GM21717 (cell line): Measurements from ENCODE around the gene PPP2R2C.

Source experiments
- ATAC-seq: cut with Tn5 transposase; IDR thresholded peaks from one replicate; pipeline ENCODE4 v1.9.1; 2021; ENCODE audit warnings: mild to moderate bottlenecking, moderate library complexity; ENCODE audit not compliant: unreplicated experiment

Gene PPP2R2C

DNA sequence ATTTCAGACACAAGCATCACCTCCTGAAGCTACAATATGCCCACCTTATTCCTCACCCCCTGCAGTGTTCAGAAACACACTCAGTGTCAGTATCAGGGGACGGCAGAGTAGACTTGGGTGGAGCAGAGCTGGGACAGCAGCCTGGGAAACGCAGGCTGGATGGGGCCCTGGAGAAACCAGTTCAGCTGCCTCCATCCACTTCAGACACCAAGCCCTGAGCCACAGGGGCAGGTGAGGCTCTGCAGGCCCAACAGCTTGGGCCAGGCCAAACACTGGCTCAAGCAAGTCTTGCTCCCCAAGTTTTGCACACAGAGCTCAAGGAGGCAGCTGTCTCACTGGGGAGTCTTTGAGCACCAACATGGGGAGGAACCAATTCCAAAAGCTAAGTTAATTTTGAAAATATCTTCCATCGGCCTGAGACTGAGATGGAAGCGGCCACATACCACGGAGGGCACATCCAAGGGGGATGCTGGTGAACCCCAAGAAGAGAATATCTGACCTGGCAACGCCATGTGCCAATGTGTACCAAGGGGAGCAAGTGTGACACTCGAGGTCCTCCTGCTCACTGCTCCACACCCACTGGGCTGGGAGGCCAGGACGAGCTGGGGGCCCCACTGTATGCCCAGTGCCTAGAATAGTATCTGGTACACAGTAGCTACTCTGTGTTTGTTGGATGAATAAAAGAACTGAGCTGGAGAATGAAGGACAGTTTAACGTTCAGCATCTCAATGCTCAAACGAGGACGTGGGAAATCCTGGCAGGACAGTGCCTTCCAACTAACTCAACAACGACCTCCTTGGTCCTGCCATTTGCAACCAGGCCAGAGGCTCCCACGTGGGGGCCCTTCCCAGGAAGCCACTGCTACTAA is 45.6 kb downstream of the PPP2R2C start:
- no peak for ATAC-seq

GRCh38 chr4:6425911-6426310 is 46.5 kb downstream of the PPP2R2C start:
- no peak for ATAC-seq

- ATAC-seq, result no peak
Observed at GRCh38 chr4:6425336-6425735, 47.1 kb downstream of the PPP2R2C start.

DNA sequence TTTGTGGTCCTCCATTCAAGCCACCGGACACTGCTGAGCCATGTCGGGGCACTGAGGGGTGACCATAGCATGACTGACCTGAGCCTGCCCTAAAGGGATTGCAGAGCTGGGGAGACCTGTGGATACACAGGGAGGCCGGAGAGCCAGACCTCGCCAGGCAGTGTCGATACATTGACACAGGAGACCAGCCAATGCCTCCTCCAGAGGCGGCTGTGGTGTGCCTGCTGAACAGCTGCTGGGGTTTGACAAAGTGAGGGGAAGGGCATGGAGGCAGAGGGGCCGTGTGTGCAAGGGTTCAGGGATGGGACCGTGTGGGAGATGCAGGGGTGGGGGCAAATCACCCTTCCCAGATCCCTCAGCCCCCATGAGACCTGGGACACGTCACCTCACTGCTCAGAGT is 48.0 kb downstream of the PPP2R2C start:
- ATAC-seq, result no peak

GRCh38 chr4:6423575-6423974 is 48.8 kb downstream of the PPP2R2C start:
- ATAC-seq, result peak; percentile 92

DNA sequence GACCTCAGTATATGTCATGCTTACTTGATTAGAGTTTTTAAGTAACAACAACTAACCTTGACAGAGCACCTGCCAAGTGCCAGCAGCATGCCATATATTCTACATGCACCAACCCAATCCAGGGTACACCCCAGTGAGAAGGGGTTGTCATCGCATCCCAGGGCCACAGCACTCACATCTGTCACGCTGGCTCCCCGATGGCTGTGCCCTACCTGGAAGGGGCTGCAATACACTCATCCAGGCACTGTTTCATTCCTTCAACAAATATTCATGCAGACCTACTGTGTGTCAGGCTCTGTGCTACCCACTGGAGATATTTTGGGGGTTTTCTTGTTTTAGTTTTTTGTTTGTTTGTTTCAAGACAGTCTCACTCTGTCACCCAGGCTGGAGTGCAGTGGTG is 49.5 kb downstream of the PPP2R2C start:
- no peak for ATAC-seq

- no peak for ATAC-seq
Observed at GRCh38 chr4:6422105-6422504, 50.3 kb downstream of the PPP2R2C start.

- no peak for ATAC-seq
Observed at GRCh38 chr4:6421397-6421796, 51.0 kb downstream of the PPP2R2C start.

DNA sequence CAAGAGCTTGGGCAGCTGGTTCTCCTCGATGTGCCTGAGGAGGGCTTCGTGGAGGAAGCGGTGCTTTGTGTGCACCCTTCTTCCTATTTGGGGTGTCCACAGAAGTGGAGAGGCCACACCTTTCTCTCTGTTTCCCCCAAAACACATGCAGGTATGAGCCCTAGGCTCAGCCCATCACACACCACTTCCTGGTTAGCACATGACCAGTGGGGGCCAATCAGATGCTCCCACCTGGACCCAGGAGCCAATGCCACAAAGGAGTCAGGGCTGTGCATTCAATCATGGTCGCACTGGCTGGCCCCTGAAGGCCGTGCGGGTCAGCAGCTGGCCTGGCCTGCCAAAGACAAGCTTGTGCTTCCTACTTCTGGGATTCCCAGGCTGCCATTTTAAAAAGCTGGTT is 51.4 kb downstream of the PPP2R2C start:
- no peak for ATAC-seq

DNA sequence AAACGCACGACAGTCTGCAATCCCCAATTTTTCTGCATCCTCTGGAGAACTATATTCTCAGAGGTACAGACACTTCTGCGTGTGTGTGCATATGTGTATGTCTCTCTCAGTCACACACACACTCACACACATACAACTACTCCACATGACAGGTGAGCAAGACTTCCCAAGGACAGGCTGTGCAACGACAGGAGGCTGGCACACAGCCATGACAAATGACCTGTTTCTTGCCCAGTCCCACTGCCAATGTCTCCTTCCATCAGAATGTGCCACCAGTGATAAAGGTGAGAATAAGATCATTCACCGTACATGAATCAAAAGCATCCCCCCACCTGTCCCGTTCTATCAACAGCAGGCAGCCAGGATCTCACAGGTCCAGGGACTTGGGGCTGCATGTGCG is 52.4 kb downstream of the PPP2R2C start:
- ATAC-seq, result no peak

GRCh38 chr4:6419452-6420028 is 52.9 kb downstream of the PPP2R2C start:
- no peak for ATAC-seq

- no peak for ATAC-seq
Observed at GRCh38 chr4:6418193-6418755, 54.1 kb downstream of the PPP2R2C start.

DNA sequence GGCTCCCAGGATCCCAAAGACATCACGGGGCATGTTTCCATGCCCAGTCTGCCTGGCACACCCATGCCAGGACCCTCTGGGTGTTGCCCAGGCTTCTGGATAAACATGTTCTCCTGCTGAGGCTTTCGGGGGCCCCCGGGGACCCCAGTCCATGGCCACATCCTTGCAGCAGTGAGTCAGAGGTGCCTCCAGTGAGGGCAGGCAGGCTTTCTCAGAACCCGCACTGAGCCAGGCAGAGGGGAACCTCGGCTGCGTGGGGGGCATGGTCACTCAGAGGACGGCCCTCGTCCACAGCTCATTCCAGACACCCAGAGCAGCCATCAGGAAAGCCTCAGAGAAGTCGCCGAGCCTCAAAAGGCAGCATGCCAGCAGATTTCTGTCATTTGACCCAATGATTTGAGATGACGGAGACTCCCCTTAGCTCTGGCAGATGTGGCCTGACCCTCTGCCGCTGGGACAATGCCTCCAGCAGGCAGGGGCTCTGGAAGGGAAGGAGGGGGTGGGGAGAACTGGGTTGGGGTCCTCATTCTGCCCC is 54.8 kb downstream of the PPP2R2C start:
- ATAC-seq, result no peak

- ATAC-seq, result no peak
Observed at GRCh38 chr4:6416518-6417286, 55.7 kb downstream of the PPP2R2C start.

- no peak for ATAC-seq
Observed at GRCh38 chr4:6415031-6415705, 57.2 kb downstream of the PPP2R2C start.

- ATAC-seq, result no peak
Observed at GRCh38 chr4:6414578-6414977, 57.8 kb downstream of the PPP2R2C start.

DNA sequence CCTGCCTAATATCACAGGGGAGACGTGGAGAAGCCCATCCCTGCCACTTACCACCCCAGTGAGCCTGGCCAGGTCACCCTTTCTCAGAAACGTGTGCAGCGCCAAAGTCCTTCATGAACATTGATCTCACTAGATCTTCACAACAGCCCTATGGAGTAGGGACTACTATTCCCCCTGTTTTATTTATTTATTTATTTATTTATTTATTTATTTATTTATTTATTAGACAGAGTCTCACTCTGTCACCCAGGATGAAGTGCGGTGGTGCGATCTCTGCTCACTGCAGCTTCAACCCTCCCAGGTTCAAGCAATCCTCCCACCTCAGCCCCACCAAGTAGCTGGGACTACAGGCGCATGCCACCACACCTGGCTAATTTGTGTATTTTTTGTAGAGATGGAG is 61.8 kb downstream of the PPP2R2C start:
- no peak for ATAC-seq

- ATAC-seq, result no peak
Observed at GRCh38 chr4:6410068-6410467, 62.3 kb downstream of the PPP2R2C start.

- no peak for ATAC-seq
Observed at GRCh38 chr4:6409381-6409780, 63.0 kb downstream of the PPP2R2C start.

DNA sequence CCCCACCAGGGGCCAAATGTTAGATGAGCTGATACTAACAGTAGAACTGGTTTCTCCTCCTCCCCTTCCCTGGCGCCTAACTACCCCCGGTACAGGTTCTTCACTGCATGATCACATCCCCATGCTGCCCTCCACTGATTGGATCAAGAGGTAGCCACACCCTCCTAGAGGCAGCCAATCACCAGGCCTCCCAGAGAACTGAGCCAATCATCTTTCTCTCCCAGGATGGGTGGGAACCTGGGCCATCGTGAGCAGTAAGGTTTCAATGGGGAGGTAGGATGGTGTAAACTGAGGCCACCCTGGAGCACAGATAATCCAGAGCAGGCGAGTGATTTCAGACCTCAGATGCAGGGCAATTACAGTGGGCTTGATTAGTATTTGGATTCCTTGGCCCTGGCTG is 64.2 kb downstream of the PPP2R2C start:
- ATAC-seq, result no peak

DNA sequence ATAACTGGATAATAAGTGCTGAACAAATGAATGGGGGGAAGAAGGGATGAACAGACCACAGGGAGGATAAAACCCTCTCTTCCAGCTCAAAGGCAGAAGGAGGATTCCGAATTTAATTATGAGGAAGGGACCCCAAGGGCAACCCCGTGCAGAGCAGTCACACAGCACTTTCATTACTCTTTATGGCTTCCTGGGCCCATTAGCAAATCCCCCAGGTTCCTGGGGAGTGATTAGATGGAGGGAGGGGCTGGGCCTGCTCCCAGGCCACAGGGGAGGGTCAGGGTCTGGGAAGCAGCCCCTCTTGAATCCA is 67.1 kb downstream of the PPP2R2C start:
- no peak for ATAC-seq
